GM12872 (cell line): ENCODE measurements around the gene COBL.

Source experiments
- TF ChIP-seq, protein P1 (sequence below): IDR thresholded peaks from 3 replicates; pipeline ENCODE4 v1.5.1; 2011; ENCODE audit warnings: low read depth, mild to moderate bottlenecking, low read length, moderate library complexity; ENCODE audit not compliant: insufficient read depth

Gene COBL

DNA sequence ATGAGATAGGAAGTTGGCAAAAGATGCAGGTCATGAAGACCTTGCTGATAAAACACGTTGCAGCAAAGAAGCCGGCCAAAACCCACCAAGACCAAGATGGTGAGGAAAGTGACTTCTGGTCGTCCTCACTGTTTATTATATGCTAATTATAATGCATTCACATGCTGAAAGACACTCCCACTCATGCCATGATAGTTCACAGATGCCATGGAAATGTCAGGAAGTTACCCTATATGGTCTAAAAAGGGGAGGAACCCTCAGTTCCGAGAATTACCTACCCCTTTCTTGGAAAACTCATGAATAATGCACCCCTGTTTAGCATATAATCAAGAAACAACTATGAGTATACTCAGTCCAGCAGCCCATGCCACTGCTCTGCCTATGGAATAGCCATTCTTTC, 331.5 kb downstream of the COBL start:
- TF ChIP-seq, protein P1, sequence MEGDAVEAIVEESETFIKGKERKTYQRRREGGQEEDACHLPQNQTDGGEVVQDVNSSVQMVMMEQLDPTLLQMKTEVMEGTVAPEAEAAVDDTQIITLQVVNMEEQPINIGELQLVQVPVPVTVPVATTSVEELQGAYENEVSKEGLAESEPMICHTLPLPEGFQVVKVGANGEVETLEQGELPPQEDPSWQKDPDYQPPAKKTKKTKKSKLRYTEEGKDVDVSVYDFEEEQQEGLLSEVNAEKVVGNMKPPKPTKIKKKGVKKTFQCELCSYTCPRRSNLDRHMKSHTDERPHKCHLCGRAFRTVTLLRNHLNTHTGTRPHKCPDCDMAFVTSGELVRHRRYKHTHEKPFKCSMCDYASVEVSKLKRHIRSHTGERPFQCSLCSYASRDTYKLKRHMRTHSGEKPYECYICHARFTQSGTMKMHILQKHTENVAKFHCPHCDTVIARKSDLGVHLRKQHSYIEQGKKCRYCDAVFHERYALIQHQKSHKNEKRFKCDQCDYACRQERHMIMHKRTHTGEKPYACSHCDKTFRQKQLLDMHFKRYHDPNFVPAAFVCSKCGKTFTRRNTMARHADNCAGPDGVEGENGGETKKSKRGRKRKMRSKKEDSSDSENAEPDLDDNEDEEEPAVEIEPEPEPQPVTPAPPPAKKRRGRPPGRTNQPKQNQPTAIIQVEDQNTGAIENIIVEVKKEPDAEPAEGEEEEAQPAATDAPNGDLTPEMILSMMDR, result no peak

DNA sequence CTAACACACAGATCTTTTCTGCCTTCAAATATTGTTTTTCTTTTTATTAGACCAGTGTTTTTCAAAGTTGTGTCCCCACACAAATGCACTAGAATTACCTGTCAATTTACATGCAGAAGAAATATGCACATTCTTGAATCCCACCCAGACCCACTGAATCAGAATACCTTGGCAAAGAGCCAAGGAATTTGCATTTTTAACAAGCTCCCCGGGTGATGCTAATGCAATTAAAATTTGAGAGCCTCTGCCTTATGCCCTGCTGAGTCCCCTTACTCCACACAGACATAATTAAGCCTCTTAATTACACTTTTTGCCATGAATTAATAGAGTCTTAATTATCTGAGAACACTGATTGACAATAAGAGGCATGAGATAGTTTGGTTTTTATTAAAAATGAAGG, 332.8 kb downstream of the COBL start:
- TF ChIP-seq, protein P1, result no peak

DNA sequence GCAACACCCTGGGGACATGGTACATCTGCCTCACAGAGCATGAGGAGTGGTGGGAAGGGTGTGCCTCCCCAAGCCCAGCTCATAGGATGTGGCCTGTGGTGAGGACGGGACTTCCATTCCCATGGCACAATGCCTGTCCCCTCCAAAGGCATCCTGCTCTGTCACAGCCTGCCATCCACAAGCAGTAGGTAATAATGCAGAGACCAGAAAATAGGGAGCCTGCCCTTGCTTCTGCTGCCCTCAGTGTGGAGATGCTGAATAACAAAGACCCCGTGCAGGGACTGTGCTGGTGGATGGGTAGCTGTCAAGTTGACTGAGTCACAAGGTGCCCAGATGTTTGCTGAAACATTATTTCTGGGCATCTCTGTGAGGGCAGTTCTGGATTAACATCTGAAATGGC, 334.0 kb downstream of the COBL start:
- TF ChIP-seq, protein P1, result 0 out of 3 replicates have a peak, but pooled peaks have one; percentile 12

DNA sequence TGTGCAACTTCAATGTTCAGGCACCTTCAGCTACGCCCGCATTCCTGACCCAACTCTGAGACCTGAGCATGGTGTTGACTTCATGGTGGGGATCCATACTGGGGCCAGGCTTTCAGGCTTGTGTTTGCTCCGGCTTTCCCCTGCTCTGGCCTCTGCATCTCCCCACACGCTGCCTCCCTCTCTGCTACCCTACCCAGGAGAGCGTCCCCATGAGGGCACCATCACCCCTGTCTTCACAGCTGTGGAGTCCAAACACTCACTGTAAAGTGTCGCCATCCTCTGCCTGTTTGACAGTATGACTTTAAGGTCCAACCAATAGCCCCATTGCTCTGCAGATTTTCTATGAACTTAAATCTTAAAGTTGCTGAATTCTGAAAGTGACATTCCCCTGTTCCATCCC, 334.9 kb downstream of the COBL start:
- TF ChIP-seq, protein P1, result no peak

DNA sequence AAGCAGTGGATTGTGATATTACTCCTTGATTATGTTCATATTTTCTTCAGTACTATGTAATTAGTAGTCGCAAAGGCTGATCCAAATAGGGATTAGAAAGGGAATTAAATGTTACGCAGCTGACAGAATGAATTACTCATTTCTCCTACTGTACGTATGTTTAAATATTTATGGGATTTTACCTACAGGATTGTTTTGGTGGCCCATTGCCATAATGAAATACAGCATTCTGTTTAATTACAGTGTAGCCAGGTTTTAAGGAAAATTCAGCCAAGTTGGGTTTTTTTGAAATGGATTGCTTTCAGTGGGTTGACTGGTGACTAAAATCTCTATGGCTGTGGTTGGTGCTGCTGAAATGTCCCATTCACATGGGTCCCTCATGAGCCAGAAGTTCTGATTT, 336.2 kb downstream of the COBL start:
- TF ChIP-seq, protein P1, result no peak

DNA sequence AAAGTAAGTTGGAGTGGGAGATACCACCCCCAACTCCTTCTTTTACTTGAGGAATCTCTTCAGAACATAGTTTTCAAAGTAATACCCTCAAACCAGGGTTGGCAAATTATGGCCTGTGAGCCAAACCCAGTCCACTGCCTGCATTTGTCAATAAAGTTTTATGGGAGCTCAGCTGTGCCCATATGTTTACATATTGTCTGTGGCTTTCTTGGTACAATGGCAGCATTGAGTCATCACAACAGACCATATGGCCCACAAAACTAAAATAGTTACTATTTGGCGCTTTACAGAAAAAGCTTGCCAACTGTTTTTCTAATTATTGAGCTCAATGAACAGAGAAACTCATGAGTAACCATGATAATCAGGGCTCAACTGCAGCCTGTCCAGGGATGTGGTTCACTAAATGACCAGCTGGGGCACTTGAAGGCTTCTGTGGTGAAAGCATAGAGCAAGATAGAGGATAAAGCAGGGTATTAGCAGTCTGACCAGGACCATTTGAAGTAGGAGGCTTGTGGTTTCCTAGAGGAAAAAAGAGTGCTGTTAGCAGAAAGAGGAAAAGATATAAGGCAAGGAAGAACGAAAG, 337.9 kb downstream of the COBL start:
- TF ChIP-seq, protein P1, result no peak

DNA sequence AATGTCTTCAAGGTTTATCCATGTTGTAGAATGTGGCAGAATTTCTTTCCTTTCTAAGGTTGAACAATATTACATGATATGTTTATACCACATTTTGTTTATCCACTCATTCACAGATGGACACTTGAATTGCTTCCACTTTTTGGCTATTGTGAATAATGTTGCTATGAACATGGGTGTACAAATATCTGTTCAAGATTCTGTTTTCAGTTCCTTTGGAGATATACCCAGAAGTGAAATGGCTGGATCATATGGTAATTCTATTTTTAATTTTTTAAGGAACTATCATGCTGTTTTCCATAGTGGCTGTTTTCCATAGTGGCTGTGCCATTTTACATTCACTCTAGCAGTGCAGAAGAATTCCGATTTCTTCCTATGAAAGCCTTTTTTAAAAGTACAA, 339.2 kb downstream of the COBL start:
- TF ChIP-seq, protein P1, result no peak

DNA sequence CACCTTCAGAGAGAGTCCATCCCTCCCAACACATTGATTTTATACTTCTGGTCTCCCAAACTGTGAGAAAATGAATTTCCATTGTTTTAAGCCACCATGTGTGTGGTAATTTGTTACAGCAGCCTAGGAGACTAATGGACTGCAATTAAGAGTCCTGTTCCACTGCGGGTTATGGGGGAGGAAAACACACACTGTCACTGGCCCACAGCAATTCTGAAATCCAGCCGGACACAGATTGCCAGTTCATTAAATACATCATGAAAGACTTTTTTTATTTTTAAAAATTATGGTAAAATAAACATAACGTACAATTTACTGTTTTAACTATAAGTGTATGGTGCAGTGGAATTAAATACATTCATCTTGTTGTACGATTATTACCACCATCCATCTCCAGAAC, 340.5 kb downstream of the COBL start:
- TF ChIP-seq, protein P1, result no peak
